Ectodermal cell (in vitro differentiated cells): ENCODE results near the gene LSM12.
"Not testable (repeated sequence)": the region's sequence is repeated elsewhere in the genome, so short reads cannot be mapped to it uniquely, and the experiment has no call there.

ENCODE experiments used
- H3K27ac ChIP-seq: 2 replicates; pipeline ENCODE4 v1.7.0; 2013; ENCODE audit warnings: mild to moderate bottlenecking, low read depth, low read length; ENCODE audit not compliant: insufficient read depth, poor library complexity, severe bottlenecking
- H3K27me3 ChIP-seq: 2 replicates; pipeline ENCODE4 v1.7.0; 2013; ENCODE audit warnings: mild to moderate bottlenecking, low read length; ENCODE audit not compliant: insufficient read depth, control insufficient read depth, poor library complexity, severe bottlenecking
- H3K36me3 ChIP-seq: one replicate; pipeline ENCODE4 v1.7.0; 2013; ENCODE audit warnings: low read length; ENCODE audit not compliant: control insufficient read depth, insufficient read depth
- H3K4me1 ChIP-seq: one replicate; pipeline ENCODE4 v1.7.0; 2013; ENCODE audit warnings: low read length; ENCODE audit not compliant: control insufficient read depth, insufficient read depth
- H3K4me3 ChIP-seq: 2 replicates; pipeline ENCODE4 v1.7.0; 2013; ENCODE audit warnings: low read depth, low read length, control low read depth; ENCODE audit not compliant: insufficient read depth
- H3K9me3 ChIP-seq: 2 replicates; pipeline ENCODE4 v1.7.0; 2013; ENCODE audit warnings: mild to moderate bottlenecking, low read length, moderate library complexity; ENCODE audit not compliant: control insufficient read depth
- WGBS, 2 experiments: methylation state at CpG; one replicate each; pipeline ENCODE4 v1.1.7; 2013; ENCODE audit warnings: missing lambda C conversion rate in 2 of 2; 5-methylcytosine and 5-hydroxymethylcytosine counted together

Gene LSM12

DNA sequence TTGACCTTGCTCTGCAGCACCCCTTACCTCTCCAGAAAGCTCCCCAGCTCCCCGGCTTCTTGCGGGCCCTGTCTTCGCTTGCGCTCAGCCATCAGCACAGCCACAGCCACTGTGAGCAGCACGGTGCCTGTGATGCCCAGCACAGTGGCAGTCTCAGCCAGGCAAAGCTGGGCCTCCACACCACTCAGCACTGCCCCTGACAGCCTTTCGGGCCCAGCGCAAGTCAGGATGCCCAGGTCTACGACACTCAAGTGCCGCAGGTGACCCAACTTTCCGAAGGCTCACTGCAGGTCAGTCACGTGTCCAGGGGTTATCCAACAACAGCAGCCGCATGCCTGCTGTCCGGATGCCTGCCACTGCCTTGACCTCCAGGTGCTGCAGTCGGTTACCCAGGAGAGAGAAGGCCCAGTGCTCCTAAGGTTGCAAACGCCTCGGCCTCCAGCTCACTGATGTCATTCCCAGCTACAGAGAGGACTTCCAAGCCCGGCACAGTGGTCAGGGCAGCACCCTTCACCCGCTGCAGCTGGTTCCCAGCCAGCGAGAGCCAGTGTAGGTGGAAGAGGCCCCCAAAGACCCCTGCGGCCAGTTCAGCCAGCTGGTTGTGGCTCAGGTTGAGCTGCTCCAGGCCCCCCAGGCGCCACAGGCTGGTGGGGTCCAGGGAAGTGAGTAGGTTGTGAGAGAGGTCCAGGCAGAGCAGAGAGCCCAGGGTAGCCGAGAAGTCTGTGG, 42.8 kb downstream of the LSM12 start:
- Histone ChIP-seq H3K36me3 (no peaks in the 10 kb centered on the region), H3K4me3 (no peak overlapping the region), H3K4me1 (no peaks in the 10 kb centered on the region), H3K9me3 (no peaks in the 10 kb centered on the region), H3K27ac (no peak overlapping the region), H3K27me3 (no peaks in the 10 kb centered on the region)
- 96% methylated on average over 22 of the region's 22 CpGs for WGBS, 2 experiments

- Histone ChIP-seq H3K9me3 (no peaks in the 10 kb centered on the region), H3K36me3 (no peaks in the 10 kb centered on the region), H3K27ac (no peak overlapping the region), H3K4me3 (no peak overlapping the region), H3K27me3 (no peaks in the 10 kb centered on the region), H3K4me1 (no peaks in the 10 kb centered on the region)
- 96 to 97% methylated on average over 2 of the region's 2 CpGs for WGBS, 2 experiments
Observed at GRCh38 chr17:44022246-44022645, 44.2 kb downstream of the LSM12 start.

- not testable (repeated sequence) for H3K4me1 ChIP-seq, H3K9me3 ChIP-seq, H3K4me3 ChIP-seq, H3K27me3 ChIP-seq, H3K27ac ChIP-seq, H3K36me3 ChIP-seq
- WGBS, 2 experiments, result 94 to 95% methylated on average over 5 to 7 of the region's 7 CpGs
Observed at GRCh38 chr17:44021227-44021626, 45.2 kb downstream of the LSM12 start.

DNA sequence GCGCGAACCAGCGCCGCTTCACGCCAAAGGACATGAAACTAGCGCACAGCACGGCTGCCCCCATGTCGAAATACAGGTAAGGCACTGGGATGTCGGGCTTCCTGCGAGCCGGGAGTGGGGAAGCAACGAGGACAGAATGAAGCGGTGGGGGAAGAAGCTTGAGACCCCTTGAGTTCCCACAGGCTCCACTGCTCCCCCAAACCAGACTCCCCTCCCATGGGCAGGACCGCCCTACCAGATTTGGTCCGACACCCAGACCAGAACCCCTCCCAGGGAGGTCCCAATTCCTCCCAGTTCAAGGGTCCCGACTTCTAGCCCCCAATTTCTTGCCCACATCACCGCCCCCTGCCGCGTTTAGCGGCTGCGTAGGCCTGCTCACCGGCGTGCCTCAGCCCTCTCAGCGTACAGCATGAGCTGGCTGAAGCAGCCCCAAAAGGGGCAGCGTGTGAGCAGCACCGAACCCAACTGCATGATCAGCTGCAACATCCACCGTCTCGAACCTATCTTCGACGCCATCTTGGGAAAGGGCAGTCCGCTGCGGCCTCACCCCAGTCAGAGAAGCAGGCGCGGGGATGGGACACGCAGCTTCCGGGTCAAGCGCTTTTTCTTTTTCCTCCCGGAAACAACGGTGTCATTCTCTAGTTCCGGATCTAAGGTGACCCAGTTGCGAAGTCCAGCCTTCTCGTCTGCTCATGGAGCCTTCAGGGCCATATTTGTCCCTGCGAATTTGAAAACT, 51.9 kb downstream of the LSM12 start, which contains the start of gene TMEM101:
TMEM101 (minus strand) TSS at position 527 of the 736 bp plus-strand sequence; CDS start at position 516, 11 bp downstream.
- Histone ChIP-seq H3K27me3 (no peaks in the 10 kb centered on the region), H3K36me3 (no peaks in the 10 kb centered on the region), H3K4me1 (no peaks in the 10 kb centered on the region), H3K9me3 (no peaks in the 10 kb centered on the region), H3K27ac (peak within 1 kb of the TSS; percentile 53), H3K4me3 (peak within 1 kb of the TSS; percentile 88)
- WGBS, 2 experiments, result 1% methylated on average over 43 of the region's 43 CpGs

- Histone ChIP-seq H3K4me3 (peak overlapping the region; percentile 88), H3K9me3 (no peaks in the 10 kb centered on the region), H3K4me1 (no peaks in the 10 kb centered on the region), H3K36me3 (no peaks in the 10 kb centered on the region), H3K27ac (no peak overlapping the region), H3K27me3 (no peaks in the 10 kb centered on the region)
- WGBS, 2 experiments, result 14% methylated on average over 12 of the region's 12 CpGs
Observed at GRCh38 chr17:44014133-44014436, 52.4 kb downstream of the LSM12 start.

DNA sequence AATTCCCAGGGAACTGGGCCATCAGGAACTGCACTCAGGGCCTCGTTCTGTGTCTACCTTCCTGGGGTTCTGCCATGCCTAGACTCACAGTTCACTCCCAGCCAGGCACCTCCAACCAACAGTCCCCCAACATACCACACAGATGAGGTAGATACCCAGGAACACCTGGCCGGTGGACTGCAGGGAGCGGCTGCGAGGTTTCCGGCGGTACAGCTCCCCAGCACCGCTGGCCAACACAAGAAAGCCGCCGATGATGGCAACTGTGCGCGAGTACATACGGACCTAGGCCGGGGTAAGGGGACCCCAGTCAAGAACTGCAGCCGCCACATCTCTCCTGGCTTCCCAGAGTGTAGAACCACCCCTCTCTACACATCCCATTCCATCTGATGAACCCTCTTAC, 53.6 kb downstream of the LSM12 start:
- Histone ChIP-seq H3K4me1 (no peaks in the 10 kb centered on the region), H3K27me3 (no peaks in the 10 kb centered on the region), H3K9me3 (no peaks in the 10 kb centered on the region), H3K27ac (no peak overlapping the region), H3K4me3 (no peak overlapping the region), H3K36me3 (no peaks in the 10 kb centered on the region)
- 94 to 96% methylated on average over 14 of the region's 14 CpGs for WGBS, 2 experiments

DNA sequence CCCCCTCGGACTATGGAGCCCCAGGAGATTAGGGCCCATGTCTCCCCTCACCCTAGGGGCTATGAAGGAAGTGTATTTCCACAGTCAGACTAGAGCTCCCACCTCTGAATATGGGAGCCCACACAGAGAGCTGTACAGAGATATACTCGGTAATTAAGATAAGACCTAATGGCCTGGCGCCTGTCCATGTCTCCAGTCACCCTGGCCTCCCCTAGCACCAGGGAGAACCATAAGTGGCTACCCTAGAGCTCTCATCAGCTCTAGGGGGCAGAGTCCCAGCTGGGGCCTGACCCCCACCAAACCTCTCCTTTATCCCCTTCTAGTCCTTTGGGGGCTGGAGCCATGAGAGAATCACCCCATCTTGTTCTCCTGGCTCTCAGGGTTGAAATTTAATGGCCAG, 54.1 kb downstream of the LSM12 start:
- Histone ChIP-seq H3K4me1 (peaks cover 1% of the 10 kb centered on the region), H3K36me3 (no peaks in the 10 kb centered on the region), H3K4me3 (no peak overlapping the region), H3K27ac (no peak overlapping the region), H3K27me3 (no peaks in the 10 kb centered on the region), H3K9me3 (no peaks in the 10 kb centered on the region)
- 97% methylated on average over 3 of the region's 3 CpGs for WGBS, 2 experiments

GRCh38 chr17:44011876-44012275, 54.6 kb downstream of the LSM12 start:
- Histone ChIP-seq H3K4me3 (no peak overlapping the region), H3K4me1 (peaks cover 3% of the 10 kb centered on the region), H3K27me3 (no peaks in the 10 kb centered on the region), H3K9me3 (no peaks in the 10 kb centered on the region), H3K36me3 (no peaks in the 10 kb centered on the region), H3K27ac (no peak overlapping the region)
- WGBS, 2 experiments, result 96% methylated on average over 9 of the region's 9 CpGs

DNA sequence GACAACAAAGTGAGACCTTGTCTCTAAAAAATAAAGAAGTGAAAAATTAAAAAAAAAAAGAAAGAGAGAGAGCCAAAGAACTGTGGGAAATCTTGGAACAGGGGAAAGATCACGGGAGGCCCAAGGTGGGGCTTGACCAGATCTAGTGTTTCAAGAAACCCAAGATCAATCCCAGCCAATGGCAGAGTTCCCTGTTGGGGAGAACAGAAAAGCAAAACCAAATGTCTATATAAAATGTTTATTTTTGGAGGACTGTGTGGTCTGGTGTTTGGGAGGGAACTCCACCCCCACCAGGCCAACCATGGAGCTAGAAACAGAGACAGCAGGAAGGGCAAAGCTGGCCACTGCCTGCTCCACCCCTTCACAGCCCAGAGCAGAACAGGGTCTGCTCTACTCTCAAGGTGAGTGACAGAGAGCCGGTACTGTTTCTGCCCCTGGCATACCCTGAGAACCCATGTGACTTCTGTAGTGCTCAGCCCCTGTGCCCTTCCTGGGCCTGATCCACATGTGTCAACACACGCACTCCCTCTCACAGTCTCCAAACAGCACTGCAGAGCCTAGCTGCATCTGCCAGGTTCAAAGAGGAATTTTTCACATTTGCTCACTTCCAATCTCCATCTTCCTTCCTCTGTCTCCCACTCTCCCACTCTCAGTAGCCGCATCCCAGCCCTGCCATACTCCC, 55.4 kb downstream of the LSM12 start:
- Histone ChIP-seq H3K27me3 (peaks cover 7% of the 10 kb centered on the region), H3K36me3 (no peaks in the 10 kb centered on the region), H3K27ac (no peak overlapping the region), H3K4me1 (peaks cover 3% of the 10 kb centered on the region), H3K4me3 (no peak overlapping the region), H3K9me3 (no peaks in the 10 kb centered on the region)
- WGBS, 2 experiments, result 70% methylated on average over 4 of the region's 4 CpGs

DNA sequence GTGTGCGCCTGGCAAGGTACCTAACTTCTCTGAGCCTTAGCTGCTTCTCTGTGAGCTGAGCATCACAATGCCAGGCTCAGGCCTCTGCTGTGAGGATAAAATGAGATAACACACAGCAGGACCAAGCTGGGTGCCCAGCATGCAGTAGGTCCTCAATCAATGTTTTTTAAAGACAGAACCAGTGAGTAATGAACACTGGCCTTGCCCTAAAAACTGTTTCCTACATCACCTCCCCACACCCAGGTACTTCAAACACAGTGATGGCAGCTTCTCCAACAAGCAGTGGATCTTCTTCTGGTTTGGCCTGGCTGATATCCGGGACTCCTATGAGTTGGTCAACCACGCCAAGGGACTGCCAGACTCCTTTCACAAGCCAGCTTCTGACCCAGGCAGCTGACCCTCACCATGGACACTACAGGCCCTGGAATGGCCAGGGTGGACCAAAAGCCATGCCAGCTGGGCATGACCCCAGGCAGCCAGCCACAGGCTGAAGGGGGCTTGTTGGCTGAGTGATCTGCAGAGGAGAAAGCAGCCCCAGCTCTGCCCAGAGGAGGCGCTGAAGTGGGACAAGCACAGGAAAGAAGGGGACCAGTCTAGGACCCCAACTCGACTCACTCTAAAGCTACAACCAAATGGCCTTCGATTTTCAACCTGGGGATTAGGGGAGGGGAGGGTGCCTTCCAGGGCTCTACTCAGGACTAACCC, 58.1 kb downstream of the LSM12 start:
- H3K27me3 ChIP-seq, result peaks cover 34% of the 10 kb centered on the region
- H3K4me1 ChIP-seq, result peaks cover 17% of the 10 kb centered on the region
- no peaks in the 10 kb centered on the region for H3K9me3 ChIP-seq
- no peaks in the 10 kb centered on the region for H3K36me3 ChIP-seq
- 75 to 76% methylated on average over 6 of the region's 6 CpGs for WGBS, 2 experiments
- no peak overlapping the region for H3K4me3 ChIP-seq
- no peak overlapping the region for H3K27ac ChIP-seq
